ENCODE results near the gene SUV39H2. TPM values are rescaled to one million over a fixed set of nuclear protein-coding genes. Genes with fewer than 3 reads are reported as not detected.

The SUV39H2 gene
- total RNA-seq, result 10 to 100 TPM; 19.4 to 22.3 TPM

GRCh38 chr10:14878266-14879123, at the start of gene SUV39H2:
Gene SUV39H2 (plus strand): TSS chr10:14878866. CDS start chr10:14878889, 23 bp downstream.
- Mint-ChIP-seq H3K4me3 (peak within 1 kb of the TSS; percentile 96), H3K27ac (peak within 1 kb of the TSS; percentile 89), H3K9me3 (no peaks in the 10 kb centered on the region), H3K4me1 (peaks cover 24% of the 10 kb centered on the region), H3K36me3 (peaks cover 8% of the 10 kb centered on the region), H3K27me3 (no peaks in the 10 kb centered on the region)
- POLR2A ChIA-PET, result interaction anchor here (0.6 to 3.1 kb wide), 18 partner anchors 9 to 1530 kb away, joined by 3 to 38 read pairs (median 4); partner anchors contain the start of genes CDNF, DCLRE1C, HSPA14 and MEIG1
- ATAC-seq (ENCODE audit: low read depth), result peak; percentile 93
- DNase-seq, result peak; percentile 98

- H3K36me3 Mint-ChIP-seq, result no peaks in the 10 kb centered on the region
- ATAC-seq (ENCODE audit: low read depth) (no peak), DNase-seq (no peak)
- H3K4me3 Mint-ChIP-seq, result no peak overlapping the region
- peaks cover 10% of the 10 kb centered on the region for H3K4me1 Mint-ChIP-seq
- H3K9me3 Mint-ChIP-seq, result no peaks in the 10 kb centered on the region
- POLR2A ChIA-PET, result no interaction called here
- no peak overlapping the region for H3K27ac Mint-ChIP-seq
- no peaks in the 10 kb centered on the region for H3K27me3 Mint-ChIP-seq
Measured at GRCh38 chr10:14833106-14833505, 45.6 kb upstream of the SUV39H2 start.

GRCh38 chr10:14836208-14836607, 42.5 kb upstream of the SUV39H2 start:
- DNase-seq (no peak), ATAC-seq (ENCODE audit: low read depth) (no peak)
- peaks cover 19% of the 10 kb centered on the region for H3K4me1 Mint-ChIP-seq
- H3K9me3 Mint-ChIP-seq, result no peaks in the 10 kb centered on the region
- POLR2A ChIA-PET, result interaction anchor here (1.9 kb wide), 1 partner anchor 279 kb away, joined by 6 read pairs; no protein-coding TSS in a partner anchor
- H3K36me3 Mint-ChIP-seq, result peaks cover 5% of the 10 kb centered on the region
- H3K27me3 Mint-ChIP-seq, result no peaks in the 10 kb centered on the region
- H3K4me3 Mint-ChIP-seq, result no peak overlapping the region
- H3K27ac Mint-ChIP-seq, result no peak overlapping the region

GRCh38 chr10:14837003-14837756, 41.5 kb upstream of the SUV39H2 start:
- no peaks in the 10 kb centered on the region for H3K27me3 Mint-ChIP-seq
- H3K36me3 Mint-ChIP-seq, result peaks cover 8% of the 10 kb centered on the region
- peaks cover 21% of the 10 kb centered on the region for H3K4me1 Mint-ChIP-seq
- DNase-seq, result no peak
- peak overlapping the region; percentile 91 for H3K4me3 Mint-ChIP-seq
- POLR2A ChIA-PET, result interaction anchor here (0.7 to 2.7 kb wide), 18 partner anchors 18 to 1051 kb away, joined by 3 to 38 read pairs (median 5); partner anchors contain the start of genes DCLRE1C, MEIG1, NMT2 and SUV39H2
- peak overlapping the region; percentile 95 for H3K27ac Mint-ChIP-seq
- no peaks in the 10 kb centered on the region for H3K9me3 Mint-ChIP-seq
- no peak for ATAC-seq (ENCODE audit: low read depth)

GRCh38 chr10:14837757-14838581, 40.7 kb upstream of the SUV39H2 start, which contains the start of the genes CDNF, HSPA14 and MSANTD7:
Gene CDNF (minus strand): TSS chr10:14838037. CDS start chr10:14837946, 91 bp downstream.
Gene HSPA14 (plus strand): TSS chr10:14838306. CDS start chr10:14838403, 97 bp downstream.
Gene MSANTD7 (plus strand): TSS chr10:14838306. CDS start chr10:14842285, 3,979 bp downstream.
- Mint-ChIP-seq H3K27ac (peak within 1 kb of the TSS; percentile 95), H3K4me3 (peak within 1 kb of the TSS; percentile 91), H3K4me1 (peaks cover 21% of the 10 kb centered on the region), H3K36me3 (peaks cover 9% of the 10 kb centered on the region), H3K27me3 (no peaks in the 10 kb centered on the region), H3K9me3 (no peaks in the 10 kb centered on the region)
- POLR2A ChIA-PET, result interaction anchor here (0.7 to 2.7 kb wide), 23 partner anchors 19 to 1051 kb away, joined by 3 to 38 read pairs (median 5); partner anchors contain the start of genes DCLRE1C, MEIG1, NMT2 and SUV39H2
- ATAC-seq (ENCODE audit: low read depth), result peak; percentile 95
- DNase-seq, result peak; percentile 99

GRCh38 chr10:14838582-14839304, 39.9 kb upstream of the SUV39H2 start:
- DNase-seq (peak; percentile 55), ATAC-seq (ENCODE audit: low read depth) (peak; percentile 8)
- POLR2A ChIA-PET, result interaction anchor here (0.9 to 2.7 kb wide), 17 partner anchors 36 to 1052 kb away, joined by 3 to 38 read pairs (median 5); partner anchors contain the start of genes DCLRE1C, MEIG1 and SUV39H2
- peaks cover 21% of the 10 kb centered on the region for H3K4me1 Mint-ChIP-seq
- peak overlapping the region; percentile 95 for H3K27ac Mint-ChIP-seq
- no peaks in the 10 kb centered on the region for H3K27me3 Mint-ChIP-seq
- peaks cover 9% of the 10 kb centered on the region for H3K36me3 Mint-ChIP-seq
- no peaks in the 10 kb centered on the region for H3K9me3 Mint-ChIP-seq
- peak overlapping the region; percentile 91 for H3K4me3 Mint-ChIP-seq

GRCh38 chr10:14839305-14839695, 39.4 kb upstream of the SUV39H2 start:
- POLR2A ChIA-PET, result interaction anchor here (1.0 to 2.7 kb wide), 5 partner anchors 39 to 285 kb away, joined by 4 to 38 read pairs (median 14); partner anchors contain the start of genes DCLRE1C, MEIG1 and SUV39H2
- Mint-ChIP-seq H3K4me3 (peak overlapping the region; percentile 91), H3K27me3 (no peaks in the 10 kb centered on the region), H3K27ac (peak overlapping the region; percentile 95), H3K9me3 (no peaks in the 10 kb centered on the region), H3K4me1 (peaks cover 21% of the 10 kb centered on the region), H3K36me3 (peaks cover 11% of the 10 kb centered on the region)
- ATAC-seq (ENCODE audit: low read depth), result no peak
- DNase-seq, result no peak

- Mint-ChIP-seq H3K4me3 (peak overlapping the region; percentile 91), H3K27me3 (no peaks in the 10 kb centered on the region), H3K36me3 (peaks cover 15% of the 10 kb centered on the region), H3K27ac (peak overlapping the region; percentile 52), H3K4me1 (peaks cover 23% of the 10 kb centered on the region), H3K9me3 (no peaks in the 10 kb centered on the region)
- ATAC-seq (ENCODE audit: low read depth), result no peak
- POLR2A ChIA-PET, result no interaction called here
- DNase-seq, result no peak
Measured at GRCh38 chr10:14840178-14840577, 38.5 kb upstream of the SUV39H2 start.

- POLR2A ChIA-PET, result interaction anchor here (0.9 to 1.0 kb wide), 2 partner anchors 8 to 35 kb away, joined by 3 to 4 read pairs; partner anchors contain the start of gene SUV39H2
- Mint-ChIP-seq H3K4me1 (peaks cover 19% of the 10 kb centered on the region), H3K27ac (no peak overlapping the region), H3K4me3 (no peak overlapping the region), H3K36me3 (peaks cover 18% of the 10 kb centered on the region), H3K9me3 (no peaks in the 10 kb centered on the region), H3K27me3 (no peaks in the 10 kb centered on the region)
- ATAC-seq (ENCODE audit: low read depth) (no peak), DNase-seq (no peak)
Measured at GRCh38 chr10:14843327-14843988, 35.2 kb upstream of the SUV39H2 start.

GRCh38 chr10:14844948-14845347, 33.7 kb upstream of the SUV39H2 start:
- no peaks in the 10 kb centered on the region for H3K27me3 Mint-ChIP-seq
- H3K27ac Mint-ChIP-seq, result no peak overlapping the region
- H3K4me3 Mint-ChIP-seq, result no peak overlapping the region
- POLR2A ChIA-PET, result no interaction called here
- H3K36me3 Mint-ChIP-seq, result peaks cover 17% of the 10 kb centered on the region
- no peak for ATAC-seq (ENCODE audit: low read depth)
- no peaks in the 10 kb centered on the region for H3K9me3 Mint-ChIP-seq
- peaks cover 16% of the 10 kb centered on the region for H3K4me1 Mint-ChIP-seq
- no peak for DNase-seq

GRCh38 chr10:14852236-14852635, 26.4 kb upstream of the SUV39H2 start:
- DNase-seq (no peak), ATAC-seq (ENCODE audit: low read depth) (no peak)
- Mint-ChIP-seq H3K4me3 (no peak overlapping the region), H3K27me3 (no peaks in the 10 kb centered on the region), H3K36me3 (peaks cover 6% of the 10 kb centered on the region), H3K4me1 (no peaks in the 10 kb centered on the region), H3K27ac (no peak overlapping the region), H3K9me3 (no peaks in the 10 kb centered on the region)
- POLR2A ChIA-PET, result interaction anchor here (0.9 kb wide), 1 partner anchor 9 kb away, joined by 3 read pairs; no protein-coding TSS in a partner anchor
